ENCODE results near the gene GRAMD4.

GRAMD4 gene

GRCh38 chr22:46687460-46687859 is 67.3 kb downstream of the GRAMD4 start:
- FAIRE-seq (no peak), DNase-seq (ENCODE audit: insufficient read length, low spot score) (no peak)
- TF ChIP-seq POLR2AphosphoS5 (IDR thresholded peaks at IDR 0.05; ENCODE audit: low read depth, low read length) (no peak), POLR2A (IDR thresholded peaks at IDR 0.05; ENCODE audit: low read depth, low read length) (no peak), TAF1 (IDR thresholded peaks at IDR 0.05; ENCODE audit: low read depth, low read length) (no peak), POU2F2 (IDR thresholded peaks at IDR 0.05; ENCODE audit: low read depth, low read length) (no peak), PAX5 (IDR thresholded peaks at IDR 0.05; ENCODE audit: insufficient read depth, low read length, severe bottlenecking) (no peak), SPI1 (IDR thresholded peaks at IDR 0.05; ENCODE audit: low read depth, low read length) (no peak)

DNA sequence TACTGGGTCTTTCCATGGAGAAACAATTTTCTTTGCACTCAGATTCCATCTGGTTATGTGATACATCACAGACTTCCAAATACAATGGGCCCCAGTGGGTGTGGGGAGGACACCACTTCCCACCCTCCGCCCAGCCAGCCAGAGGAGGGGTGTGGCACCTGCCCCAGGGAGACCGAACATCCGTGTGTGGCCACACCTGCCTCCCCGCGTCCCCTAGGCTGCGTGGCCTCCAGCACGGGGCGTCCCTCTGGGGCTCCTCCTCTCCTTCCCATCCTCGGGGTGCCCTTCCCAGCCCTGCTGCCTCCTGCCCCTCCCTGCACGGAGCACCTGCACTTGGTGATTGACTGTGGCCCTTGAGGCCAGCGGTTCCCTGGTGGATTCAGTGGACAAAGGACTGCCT is 68.8 kb downstream of the GRAMD4 start:
- FAIRE-seq (no peak), DNase-seq (ENCODE audit: insufficient read length, low spot score) (no peak)
- TF ChIP-seq POLR2A (IDR thresholded peaks at IDR 0.05; ENCODE audit: low read depth, low read length) (no peak), TAF1 (IDR thresholded peaks at IDR 0.05; ENCODE audit: low read depth, low read length) (no peak), POU2F2 (IDR thresholded peaks at IDR 0.05; ENCODE audit: low read depth, low read length) (no peak), POLR2AphosphoS5 (IDR thresholded peaks at IDR 0.05; ENCODE audit: low read depth, low read length) (no peak), SPI1 (IDR thresholded peaks at IDR 0.05; ENCODE audit: low read depth, low read length) (no peak), PAX5 (IDR thresholded peaks at IDR 0.05; ENCODE audit: insufficient read depth, low read length, severe bottlenecking) (no peak)

DNA sequence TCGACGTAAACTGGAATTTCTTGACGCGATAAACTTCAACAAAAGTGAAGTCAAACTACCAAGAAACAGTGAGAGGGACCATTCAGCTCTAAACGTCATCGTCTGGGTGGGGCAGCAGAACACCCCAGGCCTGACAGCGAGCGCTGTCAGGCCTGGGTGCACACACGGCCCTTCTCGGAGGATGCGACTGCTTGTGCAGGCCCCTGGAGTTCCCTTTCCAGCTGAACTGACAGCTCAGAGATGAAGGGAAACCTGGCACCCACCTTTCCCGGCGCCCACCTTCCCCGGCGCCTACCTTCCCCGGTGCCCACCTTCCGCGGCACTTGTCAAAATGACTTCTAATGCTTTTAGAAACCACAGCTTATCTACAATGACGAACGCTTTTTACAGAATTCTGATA is 70.0 kb downstream of the GRAMD4 start:
- DNase-seq (ENCODE audit: insufficient read length, low spot score), result no peak
- no peak for FAIRE-seq
- no peak for TF ChIP-seq POLR2A (IDR thresholded peaks at IDR 0.05; ENCODE audit: low read depth, low read length)
- TF ChIP-seq PAX5 (IDR thresholded peaks at IDR 0.05; ENCODE audit: insufficient read depth, low read length, severe bottlenecking), result no peak
- no peak for TF ChIP-seq SPI1 (IDR thresholded peaks at IDR 0.05; ENCODE audit: low read depth, low read length)
- TF ChIP-seq POU2F2 (IDR thresholded peaks at IDR 0.05; ENCODE audit: low read depth, low read length), result no peak
- TF ChIP-seq POLR2AphosphoS5 (IDR thresholded peaks at IDR 0.05; ENCODE audit: low read depth, low read length), result no peak

- DNase-seq (ENCODE audit: insufficient read length, low spot score) (no peak), FAIRE-seq (no peak)
- TF ChIP-seq POLR2AphosphoS5 (IDR thresholded peaks at IDR 0.05; ENCODE audit: low read depth, low read length) (no peak), SPI1 (IDR thresholded peaks at IDR 0.05; ENCODE audit: low read depth, low read length) (no peak), POU2F2 (IDR thresholded peaks at IDR 0.05; ENCODE audit: low read depth, low read length) (no peak), PAX5 (IDR thresholded peaks at IDR 0.05; ENCODE audit: insufficient read depth, low read length, severe bottlenecking) (no peak), POLR2A (IDR thresholded peaks at IDR 0.05; ENCODE audit: low read depth, low read length) (no peak), TAF1 (IDR thresholded peaks at IDR 0.05; ENCODE audit: low read depth, low read length) (no peak)
Observed at GRCh38 chr22:46691571-46691970, 71.4 kb downstream of the GRAMD4 start.

DNA sequence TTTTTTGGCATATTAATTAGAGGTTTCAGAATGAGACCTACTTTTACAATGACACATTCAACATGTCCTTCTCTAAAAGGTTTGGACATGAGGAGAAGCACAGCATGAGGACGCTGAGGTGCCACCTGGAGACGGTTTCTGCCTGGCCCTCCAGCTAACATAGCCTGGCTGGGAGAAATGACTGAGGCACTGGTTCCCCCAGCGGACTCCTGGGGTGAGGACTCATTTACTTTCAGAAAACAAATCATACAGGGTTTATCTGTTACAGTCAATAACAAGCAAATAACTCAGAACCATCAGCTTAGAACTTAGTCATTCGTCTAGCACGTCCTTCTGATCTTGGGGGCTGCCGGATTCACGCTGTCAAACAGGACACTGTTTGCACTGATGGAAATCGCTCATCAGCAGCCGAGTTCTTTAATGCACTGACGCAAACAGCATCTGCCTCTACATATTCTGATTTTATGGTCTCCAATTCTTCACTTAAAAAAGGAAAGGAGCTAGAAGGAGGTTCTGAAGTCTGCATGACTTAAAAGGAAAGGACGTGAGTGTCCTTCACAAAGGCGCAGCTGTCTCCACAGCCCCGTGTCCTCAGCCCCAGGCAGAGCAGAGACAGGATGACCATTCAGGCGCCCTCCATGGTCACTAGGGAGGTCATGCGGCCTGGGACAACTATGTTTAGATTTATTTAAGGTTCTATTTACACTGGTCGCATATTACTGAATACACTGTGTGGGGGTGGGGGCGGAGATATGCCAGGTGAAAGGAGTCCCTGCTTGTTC is 73.6 kb downstream of the GRAMD4 start:
- FAIRE-seq (no peak), DNase-seq (ENCODE audit: insufficient read length, low spot score) (no peak)
- TF ChIP-seq POU2F2 (IDR thresholded peaks at IDR 0.05; ENCODE audit: low read depth, low read length) (no peak), POLR2AphosphoS5 (IDR thresholded peaks at IDR 0.05; ENCODE audit: low read depth, low read length) (no peak), TAF1 (IDR thresholded peaks at IDR 0.05; ENCODE audit: low read depth, low read length) (no peak), PAX5 (IDR thresholded peaks at IDR 0.05; ENCODE audit: insufficient read depth, low read length, severe bottlenecking) (no peak), POLR2A (IDR thresholded peaks at IDR 0.05; ENCODE audit: low read depth, low read length) (no peak), SPI1 (IDR thresholded peaks at IDR 0.05; ENCODE audit: low read depth, low read length) (no peak)

DNA sequence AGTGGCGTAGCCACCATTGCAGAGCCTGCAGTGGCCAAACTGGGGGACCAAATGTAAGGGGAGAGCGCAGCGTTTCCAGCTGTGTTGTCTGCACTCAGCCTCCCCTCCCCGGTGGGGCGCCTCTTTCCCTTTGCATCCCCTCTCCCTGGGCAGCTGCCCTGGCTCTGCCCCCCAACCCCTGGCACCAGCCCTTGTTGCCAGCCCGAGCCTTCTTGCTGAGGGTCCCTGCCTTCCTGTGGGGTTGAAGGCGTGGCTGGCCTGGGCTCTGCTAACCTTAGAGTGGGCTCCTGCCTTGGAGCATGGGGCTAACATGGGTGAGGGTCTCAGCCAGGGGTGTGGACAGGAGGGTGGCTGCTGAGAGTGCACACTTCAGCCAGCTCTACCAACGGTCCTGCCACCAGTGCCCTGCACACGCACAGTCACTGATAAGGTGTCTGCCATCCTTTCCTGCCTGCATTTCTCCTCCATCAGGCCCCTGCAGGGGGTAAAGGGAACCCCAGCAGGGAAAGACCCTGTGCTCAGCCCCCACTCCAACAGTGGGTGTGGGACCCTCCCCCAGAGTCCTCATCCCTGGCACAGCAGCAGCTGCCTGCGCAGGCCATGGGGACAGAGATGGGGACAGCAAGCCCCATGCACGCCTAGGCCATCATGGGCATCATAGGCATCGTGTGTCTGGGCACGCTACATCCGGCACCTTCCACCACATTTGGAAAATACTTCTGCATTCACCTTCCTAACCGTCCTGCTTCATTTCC is 74.4 kb downstream of the GRAMD4 start:
- DNase-seq (ENCODE audit: insufficient read length, low spot score) (no peak), FAIRE-seq (no peak)
- no peak for TF ChIP-seq POLR2AphosphoS5 (IDR thresholded peaks at IDR 0.05; ENCODE audit: low read depth, low read length)
- TF ChIP-seq POU2F2 (IDR thresholded peaks at IDR 0.05; ENCODE audit: low read depth, low read length), result no peak
- no peak for TF ChIP-seq POLR2A (IDR thresholded peaks at IDR 0.05; ENCODE audit: low read depth, low read length)

- FAIRE-seq, result no peak
- no peak for TF ChIP-seq TAF1 (IDR thresholded peaks at IDR 0.05; ENCODE audit: low read depth, low read length)
- no peak for TF ChIP-seq POLR2AphosphoS5 (IDR thresholded peaks at IDR 0.05; ENCODE audit: low read depth, low read length)
- TF ChIP-seq POLR2A (IDR thresholded peaks at IDR 0.05; ENCODE audit: low read depth, low read length), result no peak
- no peak for TF ChIP-seq POU2F2 (IDR thresholded peaks at IDR 0.05; ENCODE audit: low read depth, low read length)
- TF ChIP-seq SPI1 (IDR thresholded peaks at IDR 0.05; ENCODE audit: low read depth, low read length), result no peak
- no peak for TF ChIP-seq PAX5 (IDR thresholded peaks at IDR 0.05; ENCODE audit: insufficient read depth, low read length, severe bottlenecking)
- DNase-seq (ENCODE audit: insufficient read length, low spot score), result no peak
Observed at GRCh38 chr22:46695346-46696228, 75.4 kb downstream of the GRAMD4 start.

DNA sequence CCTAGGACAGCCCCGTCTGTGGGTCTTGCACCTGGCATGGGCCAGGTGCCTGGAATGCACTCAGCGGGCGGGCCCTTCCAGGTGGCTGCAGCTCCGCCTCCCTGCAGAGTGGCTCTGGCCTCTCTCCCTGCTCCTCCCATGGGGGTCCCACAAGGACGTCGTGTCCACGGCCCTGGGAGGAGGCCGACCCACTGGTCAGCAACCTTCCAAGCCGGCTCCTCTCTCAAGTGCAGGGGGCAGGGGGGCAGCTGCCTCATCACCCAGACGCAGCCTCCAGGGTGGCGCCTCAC is 76.0 kb downstream of the GRAMD4 start:
- TF ChIP-seq TAF1 (IDR thresholded peaks at IDR 0.05; ENCODE audit: low read depth, low read length) (no peak), POLR2AphosphoS5 (IDR thresholded peaks at IDR 0.05; ENCODE audit: low read depth, low read length) (no peak), POLR2A (IDR thresholded peaks at IDR 0.05; ENCODE audit: low read depth, low read length) (no peak), POU2F2 (IDR thresholded peaks at IDR 0.05; ENCODE audit: low read depth, low read length) (no peak), PAX5 (IDR thresholded peaks at IDR 0.05; ENCODE audit: insufficient read depth, low read length, severe bottlenecking) (no peak), SPI1 (IDR thresholded peaks at IDR 0.05; ENCODE audit: low read depth, low read length) (no peak)
- DNase-seq (ENCODE audit: insufficient read length, low spot score) (no peak), FAIRE-seq (no peak)

GRCh38 chr22:46696614-46697013 is 76.4 kb downstream of the GRAMD4 start:
- no peak for DNase-seq (ENCODE audit: insufficient read length, low spot score)
- FAIRE-seq, result no peak
- TF ChIP-seq POLR2A (IDR thresholded peaks at IDR 0.05; ENCODE audit: low read depth, low read length), result no peak
- TF ChIP-seq TAF1 (IDR thresholded peaks at IDR 0.05; ENCODE audit: low read depth, low read length), result no peak
- TF ChIP-seq POLR2AphosphoS5 (IDR thresholded peaks at IDR 0.05; ENCODE audit: low read depth, low read length), result no peak
- TF ChIP-seq SPI1 (IDR thresholded peaks at IDR 0.05; ENCODE audit: low read depth, low read length), result no peak
- no peak for TF ChIP-seq POU2F2 (IDR thresholded peaks at IDR 0.05; ENCODE audit: low read depth, low read length)
- no peak for TF ChIP-seq PAX5 (IDR thresholded peaks at IDR 0.05; ENCODE audit: insufficient read depth, low read length, severe bottlenecking)

Measured in GM12891 (cell line).